HEK293 (cell line): ENCODE measurements around the gene SLC35G2.
A peak's percentile ranks its signal among the peaks of the same experiment; 100 is the strongest.

Source experiments
- CTCF ChIA-PET: fragments of 350-600 bp; formaldehyde crosslinking; extraction: SDS; loops from one replicate; lab custom pipeline; 2021; ENCODE audit warnings: antibody characterized with exemption; lab: Yijun Ruan, JAX
- POLR2A ChIA-PET: fragments of 300-600 bp; formaldehyde crosslinking; extraction: SDS; loops from one replicate; lab custom pipeline; 2020; ENCODE audit warnings: antibody characterized with exemption, inconsistent platforms; lab: Yijun Ruan, JAX
- H3K27ac ChIP-seq: fragments of 200-500 bp; sonication (Bioruptor generic); 2 replicates; pipeline ENCODE4 v1.5.1; 2014; ENCODE audit warnings: low read depth, low read length, control low read depth, inconsistent platforms; ENCODE audit errors: extremely low read depth
- H3K36me3 ChIP-seq, 2 experiments: fragments of 200-500 bp in 1 of 2; sonication (Bioruptor generic) in 1 of 2; 1 replicate in 1 of 2; 2 replicates in 1 of 2; pipeline ENCODE4 v1.5.1; 2014 to 2017; ENCODE audit warnings: inconsistent platforms in 2 of 2, low read length in 2 of 2; ENCODE audit not compliant: control insufficient read depth in 2 of 2, insufficient read depth in 1 of 2
- H3K4me1 ChIP-seq: fragments of 200-500 bp; sonication (Bioruptor generic); 2 replicates; pipeline ENCODE4 v1.5.1; 2014; ENCODE audit warnings: mild to moderate bottlenecking, low read length, inconsistent platforms; ENCODE audit not compliant: control insufficient read depth, insufficient read depth
- H3K4me3 ChIP-seq: 2 replicates; pipeline ENCODE4 v1.5.1; 2011; ENCODE audit warnings: low read depth, mild to moderate bottlenecking, control low read depth, low read length, moderate library complexity
- H3K9me3 ChIP-seq: fragments of 200-500 bp; sonication (Bioruptor generic); 2 replicates; pipeline ENCODE4 v1.5.1; 2014; ENCODE audit warnings: low read depth, low read length, inconsistent platforms; ENCODE audit not compliant: control insufficient read depth, insufficient read depth
- BCL11B ChIP-seq: fragments of 450-650 bp; formaldehyde crosslinking; IDR thresholded peaks from 2 replicates; pipeline ENCODE4 v1.5.1; 2016; ENCODE audit warnings: low read depth, missing biosample characterization, missing genetic modification characterization
- GFI1B ChIP-seq: fragments of 450-650 bp; formaldehyde crosslinking; IDR thresholded peaks from 2 replicates; pipeline ENCODE4 v1.5.1; 2016; ENCODE audit warnings: missing biosample characterization, missing genetic modification characterization
- KLF8 ChIP-seq: fragments of 450-650 bp; formaldehyde crosslinking; IDR thresholded peaks from 2 replicates; pipeline ENCODE4 v1.5.1; 2016; ENCODE audit warnings: missing biosample characterization, missing genetic modification characterization
- MEIS1 ChIP-seq: sonication (generic); formaldehyde crosslinking; IDR thresholded peaks from 2 replicates; pipeline ENCODE4 v1.8.1; 2022; ENCODE audit warnings: missing genetic modification reagents, mild to moderate bottlenecking, borderline replicate concordance
- OVOL3 ChIP-seq: fragments of 450-650 bp; formaldehyde crosslinking; IDR thresholded peaks from 2 replicates; pipeline ENCODE4 v1.5.1; 2016; ENCODE audit warnings: missing biosample characterization, missing genetic modification characterization
- ZBTB7A ChIP-seq: fragments of 450-650 bp; formaldehyde crosslinking; IDR thresholded peaks from 2 replicates; pipeline ENCODE4 v1.5.1; 2016; ENCODE audit warnings: low read depth, missing biosample characterization, missing genetic modification characterization
- ZEB2 ChIP-seq: fragments of 450-650 bp; formaldehyde crosslinking; IDR thresholded peaks from 2 replicates; pipeline ENCODE4 v1.5.1; 2016; ENCODE audit warnings: missing biosample characterization, missing genetic modification characterization
- ZNF112 ChIP-seq: fragments of 450-650 bp; formaldehyde crosslinking; IDR thresholded peaks from 2 replicates; pipeline ENCODE4 v1.5.0; 2017; ENCODE audit warnings: missing biosample characterization, missing genetic modification characterization
- ZNF239 ChIP-seq: fragments of 450-650 bp; formaldehyde crosslinking; IDR thresholded peaks from 2 replicates; pipeline ENCODE4 v1.5.1; 2016; ENCODE audit warnings: missing biosample characterization, missing genetic modification characterization
- ZNF292 ChIP-seq: fragments of 450-650 bp; formaldehyde crosslinking; IDR thresholded peaks from 2 replicates; pipeline ENCODE4 v1.5.1; 2016; ENCODE audit warnings: low read depth, missing biosample characterization, missing genetic modification characterization, borderline replicate concordance
- ZNF350 ChIP-seq: fragments of 450-650 bp; formaldehyde crosslinking; IDR thresholded peaks from 2 replicates; pipeline ENCODE4 v1.5.0; 2017; ENCODE audit warnings: missing biosample characterization, mild to moderate bottlenecking, missing genetic modification characterization
- ZNF433 ChIP-seq: fragments of 450-650 bp; formaldehyde crosslinking; IDR thresholded peaks from 2 replicates; pipeline ENCODE4 v1.5.1; 2016; ENCODE audit warnings: missing biosample characterization, missing genetic modification characterization, low read depth
- TF ChIP-seq, protein P1 (sequence below): fragments of 450-650 bp; formaldehyde crosslinking; IDR thresholded peaks from 2 replicates; pipeline ENCODE4 v1.5.1; 2017; ENCODE audit warnings: missing biosample characterization, missing genetic modification characterization
- TF ChIP-seq, protein P2 (sequence below): fragments of 450-650 bp; formaldehyde crosslinking; conservative IDR thresholded peaks from 2 replicates; pipeline ENCODE4 v1.5.1; 2016; ENCODE audit warnings: low read depth, missing biosample characterization, missing genetic modification characterization
- TF ChIP-seq, protein P3 (sequence below): fragments of 450-650 bp; formaldehyde crosslinking; IDR thresholded peaks from 2 replicates; pipeline ENCODE4 v1.5.1; 2016; ENCODE audit warnings: missing biosample characterization, missing genetic modification characterization
- TF ChIP-seq, protein P4 (sequence below): fragments of 450-650 bp; formaldehyde crosslinking; IDR thresholded peaks from 2 replicates; pipeline ENCODE4 v1.5.1; 2016; ENCODE audit warnings: missing biosample characterization, missing genetic modification characterization

SLC35G2 gene

DNA sequence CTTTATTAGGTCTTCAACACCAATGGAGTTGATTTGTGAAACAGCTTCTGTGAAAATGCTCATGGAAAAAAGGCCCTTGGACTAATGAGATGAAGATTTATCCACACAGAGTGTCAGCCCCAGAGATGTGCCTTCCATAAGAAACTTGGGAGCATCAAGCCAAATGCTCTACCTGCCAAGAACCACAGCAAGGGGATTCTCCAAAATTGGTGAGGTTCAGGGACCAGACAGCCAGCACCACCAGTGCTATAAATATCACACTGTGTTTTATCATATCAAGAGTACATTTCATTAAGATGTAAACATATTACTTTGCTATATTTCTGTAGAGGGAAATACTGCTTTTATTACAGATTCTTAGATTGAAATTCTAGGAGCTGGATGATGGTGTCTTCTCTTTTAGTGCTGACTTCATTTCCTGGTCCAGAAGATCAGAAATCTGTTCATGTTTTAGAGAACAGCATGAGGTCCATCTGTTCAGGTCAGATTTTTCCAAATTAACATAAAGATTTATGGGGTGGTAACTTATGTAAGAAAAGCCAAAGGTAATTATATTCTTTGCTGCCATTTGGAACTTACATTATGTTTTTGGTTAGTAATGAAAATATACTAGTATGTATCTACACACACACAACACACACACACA, 17.7 kb downstream of the SLC35G2 start:
- Histone ChIP-seq H3K9me3 (no peaks in the 10 kb centered on the region), H3K4me1 (peaks cover 9% of the 10 kb centered on the region), H3K27ac (no peak overlapping the region), H3K36me3 (peaks cover 0 to 17% of the 10 kb centered on the region in 2 experiments; a peak in 2 of 3 replicates), H3K4me3 (no peak overlapping the region)
- TF ChIP-seq GFI1B: peak; percentile 79
- no peak for TF ChIP-seq ZNF239 (tag by site-specific recombination)
- TF ChIP-seq, protein P1, sequence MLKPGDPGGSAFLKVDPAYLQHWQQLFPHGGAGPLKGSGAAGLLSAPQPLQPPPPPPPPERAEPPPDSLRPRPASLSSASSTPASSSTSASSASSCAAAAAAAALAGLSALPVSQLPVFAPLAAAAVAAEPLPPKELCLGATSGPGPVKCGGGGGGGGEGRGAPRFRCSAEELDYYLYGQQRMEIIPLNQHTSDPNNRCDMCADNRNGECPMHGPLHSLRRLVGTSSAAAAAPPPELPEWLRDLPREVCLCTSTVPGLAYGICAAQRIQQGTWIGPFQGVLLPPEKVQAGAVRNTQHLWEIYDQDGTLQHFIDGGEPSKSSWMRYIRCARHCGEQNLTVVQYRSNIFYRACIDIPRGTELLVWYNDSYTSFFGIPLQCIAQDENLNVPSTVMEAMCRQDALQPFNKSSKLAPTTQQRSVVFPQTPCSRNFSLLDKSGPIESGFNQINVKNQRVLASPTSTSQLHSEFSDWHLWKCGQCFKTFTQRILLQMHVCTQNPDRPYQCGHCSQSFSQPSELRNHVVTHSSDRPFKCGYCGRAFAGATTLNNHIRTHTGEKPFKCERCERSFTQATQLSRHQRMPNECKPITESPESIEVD (tag by site-specific recombination): peak; percentile 67
- TF ChIP-seq ZNF350 (tag by site-specific recombination): no peak
- CTCF ChIA-PET: no interaction called here
- POLR2A ChIA-PET: interaction anchor here (1.1 kb wide), 1 partner anchor 25 kb away, joined by 4 read pairs; the partner anchor contains the start of gene NCK1

DNA sequence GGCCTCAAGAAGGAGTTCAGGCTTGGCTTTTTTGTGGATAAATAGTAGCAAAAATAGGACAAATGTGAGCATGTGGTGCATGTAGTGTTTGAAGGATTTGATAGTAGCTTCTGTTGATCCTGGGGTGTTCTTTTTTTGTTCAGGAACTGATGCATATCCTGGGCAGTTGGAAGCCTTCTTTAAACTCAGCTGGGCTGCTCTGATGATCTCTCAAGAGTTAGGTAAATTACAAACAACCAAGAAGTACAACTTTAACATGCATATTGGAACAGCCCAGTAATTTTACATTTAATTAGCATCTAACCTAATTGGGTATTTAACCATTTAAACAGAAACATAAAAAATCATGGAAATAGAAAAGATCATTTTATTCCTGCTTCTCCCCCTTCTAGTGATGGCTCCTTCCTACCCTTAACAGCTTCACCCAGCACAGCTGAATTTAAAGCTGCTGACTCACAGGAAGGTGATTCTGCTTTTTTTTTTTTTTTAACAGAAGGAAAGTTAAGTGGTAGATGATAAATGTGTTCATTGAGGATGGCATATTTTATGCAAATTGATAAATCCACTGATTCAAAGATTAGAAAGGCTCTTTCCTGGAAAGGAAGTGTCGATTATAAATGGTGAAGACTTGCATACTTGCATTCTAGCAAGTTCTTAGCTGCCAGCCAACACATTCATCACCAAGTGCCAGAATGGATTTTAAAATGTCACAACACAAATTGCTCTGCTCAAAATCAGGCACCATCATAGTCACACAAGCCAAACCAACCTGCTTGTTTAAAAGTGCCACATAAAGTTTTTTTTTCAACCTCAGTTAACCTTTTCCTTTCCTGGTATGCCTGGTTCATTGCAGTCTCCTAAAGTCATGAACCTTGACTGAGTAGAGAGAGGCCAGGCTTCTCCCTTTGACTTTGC, 20.0 kb downstream of the SLC35G2 start:
- Histone ChIP-seq H3K4me1 (peaks cover 9% of the 10 kb centered on the region), H3K4me3 (no peak overlapping the region), H3K9me3 (no peaks in the 10 kb centered on the region), H3K27ac (no peak overlapping the region), H3K36me3 (peaks cover 0 to 27% of the 10 kb centered on the region in 2 experiments; a peak in 2 of 3 replicates)
- ChIA-PET POLR2A (interaction anchor here (1.1 kb wide), 1 partner anchor 86 kb away, joined by 3 read pairs; the partner anchor contains the start of gene STAG1), CTCF (interaction anchor here (0.6 to 0.9 kb wide), 2 partner anchors 9 to 175 kb away, joined by 6 to 7 read pairs; no protein-coding TSS in a partner anchor)
- TF ChIP-seq, protein P2, sequence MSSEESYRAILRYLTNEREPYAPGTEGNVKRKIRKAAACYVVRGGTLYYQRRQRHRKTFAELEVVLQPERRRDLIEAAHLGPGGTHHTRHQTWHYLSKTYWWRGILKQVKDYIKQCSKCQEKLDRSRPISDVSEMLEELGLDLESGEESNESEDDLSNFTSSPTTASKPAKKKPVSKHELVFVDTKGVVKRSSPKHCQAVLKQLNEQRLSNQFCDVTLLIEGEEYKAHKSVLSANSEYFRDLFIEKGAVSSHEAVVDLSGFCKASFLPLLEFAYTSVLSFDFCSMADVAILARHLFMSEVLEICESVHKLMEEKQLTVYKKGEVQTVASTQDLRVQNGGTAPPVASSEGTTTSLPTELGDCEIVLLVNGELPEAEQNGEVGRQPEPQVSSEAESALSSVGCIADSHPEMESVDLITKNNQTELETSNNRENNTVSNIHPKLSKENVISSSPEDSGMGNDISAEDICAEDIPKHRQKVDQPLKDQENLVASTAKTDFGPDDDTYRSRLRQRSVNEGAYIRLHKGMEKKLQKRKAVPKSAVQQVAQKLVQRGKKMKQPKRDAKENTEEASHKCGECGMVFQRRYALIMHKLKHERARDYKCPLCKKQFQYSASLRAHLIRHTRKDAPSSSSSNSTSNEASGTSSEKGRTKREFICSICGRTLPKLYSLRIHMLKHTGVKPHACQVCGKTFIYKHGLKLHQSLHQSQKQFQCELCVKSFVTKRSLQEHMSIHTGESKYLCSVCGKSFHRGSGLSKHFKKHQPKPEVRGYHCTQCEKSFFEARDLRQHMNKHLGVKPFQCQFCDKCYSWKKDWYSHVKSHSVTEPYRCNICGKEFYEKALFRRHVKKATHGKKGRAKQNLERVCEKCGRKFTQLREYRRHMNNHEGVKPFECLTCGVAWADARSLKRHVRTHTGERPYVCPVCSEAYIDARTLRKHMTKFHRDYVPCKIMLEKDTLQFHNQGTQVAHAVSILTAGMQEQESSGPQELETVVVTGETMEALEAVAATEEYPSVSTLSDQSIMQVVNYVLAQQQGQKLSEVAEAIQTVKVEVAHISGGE: no peak
- TF ChIP-seq, protein P3, sequence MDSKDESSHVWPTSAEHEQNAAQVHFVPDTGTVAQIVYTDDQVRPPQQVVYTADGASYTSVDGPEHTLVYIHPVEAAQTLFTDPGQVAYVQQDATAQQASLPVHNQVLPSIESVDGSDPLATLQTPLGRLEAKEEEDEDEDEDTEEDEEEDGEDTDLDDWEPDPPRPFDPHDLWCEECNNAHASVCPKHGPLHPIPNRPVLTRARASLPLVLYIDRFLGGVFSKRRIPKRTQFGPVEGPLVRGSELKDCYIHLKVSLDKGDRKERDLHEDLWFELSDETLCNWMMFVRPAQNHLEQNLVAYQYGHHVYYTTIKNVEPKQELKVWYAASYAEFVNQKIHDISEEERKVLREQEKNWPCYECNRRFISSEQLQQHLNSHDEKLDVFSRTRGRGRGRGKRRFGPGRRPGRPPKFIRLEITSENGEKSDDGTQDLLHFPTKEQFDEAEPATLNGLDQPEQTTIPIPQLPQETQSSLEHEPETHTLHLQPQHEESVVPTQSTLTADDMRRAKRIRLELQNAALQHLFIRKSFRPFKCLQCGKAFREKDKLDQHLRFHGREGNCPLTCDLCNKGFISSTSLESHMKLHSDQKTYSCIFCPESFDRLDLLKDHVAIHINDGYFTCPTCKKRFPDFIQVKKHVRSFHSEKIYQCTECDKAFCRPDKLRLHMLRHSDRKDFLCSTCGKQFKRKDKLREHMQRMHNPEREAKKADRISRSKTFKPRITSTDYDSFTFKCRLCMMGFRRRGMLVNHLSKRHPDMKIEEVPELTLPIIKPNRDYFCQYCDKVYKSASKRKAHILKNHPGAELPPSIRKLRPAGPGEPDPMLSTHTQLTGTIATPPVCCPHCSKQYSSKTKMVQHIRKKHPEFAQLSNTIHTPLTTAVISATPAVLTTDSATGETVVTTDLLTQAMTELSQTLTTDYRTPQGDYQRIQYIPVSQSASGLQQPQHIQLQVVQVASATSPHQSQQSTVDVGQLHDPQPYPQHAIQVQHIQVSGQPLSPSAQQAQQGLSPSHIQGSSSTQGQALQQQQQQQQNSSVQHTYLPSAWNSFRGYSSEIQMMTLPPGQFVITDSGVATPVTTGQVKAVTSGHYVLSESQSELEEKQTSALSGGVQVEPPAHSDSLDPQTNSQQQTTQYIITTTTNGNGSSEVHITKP (tag by site-specific recombination): peak; percentile 71

DNA sequence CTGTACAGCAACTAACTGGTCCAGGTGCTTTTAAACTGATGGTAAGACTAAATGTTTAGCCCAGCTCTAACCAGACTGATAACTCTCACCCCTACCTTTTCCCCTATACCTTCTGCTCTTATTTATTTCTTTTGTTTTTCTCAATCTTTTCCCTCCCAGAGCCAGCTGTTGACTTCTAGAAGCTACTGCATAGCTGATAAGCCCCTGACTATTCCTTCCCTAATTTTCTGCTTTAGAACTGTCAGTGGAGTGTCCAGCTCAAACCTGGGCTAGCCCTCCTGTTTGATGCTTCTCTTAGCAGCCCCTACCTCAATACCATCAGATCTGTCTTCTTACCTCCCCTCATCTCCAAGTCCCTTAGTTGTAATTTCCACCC, 20.6 kb downstream of the SLC35G2 start:
- no peak overlapping the region for H3K4me3 ChIP-seq
- H3K36me3 ChIP-seq: peaks cover 0 to 27% of the 10 kb centered on the region in 2 experiments; a peak in 2 of 3 replicates
- H3K4me1 ChIP-seq: peaks cover 9% of the 10 kb centered on the region
- no peaks in the 10 kb centered on the region for H3K9me3 ChIP-seq
- POLR2A ChIA-PET: interaction anchor here (1.1 kb wide), 1 partner anchor 87 kb away, joined by 3 read pairs; the partner anchor contains the start of gene STAG1
- CTCF ChIA-PET: no interaction called here
- no peak overlapping the region for H3K27ac ChIP-seq
- TF ChIP-seq ZNF112 (tag by site-specific recombination) (no peak), MEIS1 (CRISPR knock-in tag) (no peak), KLF8 (tag by site-specific recombination) (no peak), ZNF433 (tag by site-specific recombination) (no peak), ZEB2 (tag by site-specific recombination) (no peak), ZNF292 (tag by site-specific recombination) (no peak), OVOL3 (tag by site-specific recombination) (no peak), ZBTB7A (tag by site-specific recombination) (no peak), BCL11B (no peak)
- TF ChIP-seq, protein P4, sequence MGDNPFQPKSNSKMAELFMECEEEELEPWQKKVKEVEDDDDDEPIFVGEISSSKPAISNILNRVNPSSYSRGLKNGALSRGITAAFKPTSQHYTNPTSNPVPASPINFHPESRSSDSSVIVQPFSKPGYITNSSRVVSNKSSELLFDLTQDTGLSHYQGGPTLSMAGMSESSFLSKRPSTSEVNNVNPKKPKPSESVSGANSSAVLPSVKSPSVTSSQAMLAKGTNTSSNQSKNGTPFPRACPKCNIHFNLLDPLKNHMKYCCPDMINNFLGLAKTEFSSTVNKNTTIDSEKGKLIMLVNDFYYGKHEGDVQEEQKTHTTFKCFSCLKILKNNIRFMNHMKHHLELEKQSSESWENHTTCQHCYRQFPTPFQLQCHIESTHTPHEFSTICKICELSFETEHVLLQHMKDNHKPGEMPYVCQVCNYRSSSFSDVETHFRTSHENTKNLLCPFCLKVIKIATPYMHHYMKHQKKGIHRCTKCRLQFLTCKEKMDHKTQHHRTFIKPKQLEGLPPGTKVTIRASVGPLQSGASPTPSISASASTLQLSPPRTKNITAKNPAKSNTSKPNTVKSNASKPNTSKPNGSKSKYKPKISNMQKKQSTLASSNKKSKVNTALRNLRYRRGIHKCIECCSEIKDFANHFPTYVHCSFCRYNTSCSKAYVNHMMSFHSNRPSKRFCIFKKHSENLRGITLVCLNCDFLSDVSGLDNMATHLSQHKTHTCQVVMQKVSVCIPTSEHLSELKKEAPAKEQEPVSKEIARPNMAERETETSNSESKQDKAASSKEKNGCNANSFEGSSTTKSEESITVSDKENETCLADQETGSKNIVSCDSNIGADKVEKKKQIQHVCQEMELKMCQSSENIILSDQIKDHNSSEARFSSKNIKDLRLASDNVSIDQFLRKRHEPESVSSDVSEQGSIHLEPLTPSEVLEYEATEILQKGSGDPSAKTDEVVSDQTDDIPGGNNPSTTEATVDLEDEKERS (tag by site-specific recombination): no peak
